H9 (cell line): ENCODE data around the gene CELF5. TPM values are rescaled to one million over a fixed set of nuclear protein-coding genes. Genes with fewer than 3 reads are reported as not detected.

Source experiments
- DNase-seq: peaks from one replicate; pipeline ENCODE4 v3.0.0-alpha.2; 2017
- H2AFZ ChIP-seq: one replicate; pipeline ENCODE4 v1.6.1; 2013; ENCODE audit warnings: mild to moderate bottlenecking, low read length, control low read depth, moderate library complexity
- H2AK5ac ChIP-seq: 2 replicates; pipeline ENCODE4 v1.6.1; 2013; ENCODE audit warnings: low read length, control low read depth, mixed read lengths; ENCODE audit not compliant: insufficient read length
- H2BK120ac ChIP-seq: one replicate; pipeline ENCODE4 v1.6.1; 2013; ENCODE audit warnings: low read depth, mild to moderate bottlenecking, low read length, control low read depth, inconsistent platforms; ENCODE audit not compliant: poor library complexity, severe bottlenecking
- H2BK12ac ChIP-seq: 2 replicates; pipeline ENCODE4 v1.6.1; 2013; ENCODE audit warnings: low read length, control low read depth, mixed read lengths, low read depth; ENCODE audit not compliant: insufficient read length
- H2BK15ac ChIP-seq: 2 replicates; pipeline ENCODE4 v1.6.1; 2013; ENCODE audit warnings: low read depth, low read length, control low read depth
- H2BK20ac ChIP-seq: one replicate; pipeline ENCODE4 v1.6.1; 2013; ENCODE audit warnings: low read depth, mild to moderate bottlenecking, low read length, control low read depth, inconsistent platforms; ENCODE audit not compliant: poor library complexity, severe bottlenecking
- H2BK5ac ChIP-seq: 2 replicates; pipeline ENCODE4 v1.6.1; 2013; ENCODE audit warnings: low read length, control low read depth, mixed read lengths; ENCODE audit not compliant: insufficient read length
- H3K14ac ChIP-seq: 2 replicates; pipeline ENCODE4 v1.6.1; 2013; ENCODE audit warnings: low read length, control low read depth; ENCODE audit not compliant: insufficient read depth
- H3K18ac ChIP-seq: 2 replicates; pipeline ENCODE4 v1.6.1; 2013; ENCODE audit warnings: low read depth, mild to moderate bottlenecking, mixed read lengths, low read length, control low read depth; ENCODE audit not compliant: insufficient read length
- H3K23ac ChIP-seq: 2 replicates; pipeline ENCODE4 v1.6.1; 2013; ENCODE audit warnings: low read length, control low read depth, mixed read lengths, low read depth; ENCODE audit not compliant: insufficient read length
- H3K23me2 ChIP-seq: 2 replicates; pipeline ENCODE4 v1.6.1; 2013; ENCODE audit warnings: low read depth, mild to moderate bottlenecking, mixed read lengths, low read length, control low read depth; ENCODE audit not compliant: insufficient read length, poor library complexity, severe bottlenecking
- H3K27ac ChIP-seq: 2 replicates; pipeline ENCODE4 v1.5.1; 2013; ENCODE audit warnings: low read length, control low read depth, mixed read lengths, low read depth; ENCODE audit not compliant: insufficient read length
- H3K27me3 ChIP-seq: 2 replicates; pipeline ENCODE4 v1.6.1; 2013; ENCODE audit warnings: low read length, control low read depth, inconsistent platforms; ENCODE audit not compliant: insufficient read depth
- H3K4ac ChIP-seq: 2 replicates; pipeline ENCODE4 v1.6.1; 2013; ENCODE audit warnings: low read depth, mild to moderate bottlenecking, control low read depth, inconsistent platforms, low read length, moderate library complexity
- H3K4me1 ChIP-seq: 2 replicates; pipeline ENCODE4 v1.6.1; 2013; ENCODE audit warnings: low read length, control low read depth, inconsistent platforms; ENCODE audit not compliant: insufficient read depth
- H3K4me2 ChIP-seq: 2 replicates; pipeline ENCODE4 v1.6.1; 2013; ENCODE audit warnings: low read length, control low read depth, mixed read lengths; ENCODE audit not compliant: insufficient read length, insufficient read depth
- H3K56ac ChIP-seq: 2 replicates; pipeline ENCODE4 v1.6.1; 2013; ENCODE audit warnings: low read depth, mild to moderate bottlenecking, mixed read lengths, low read length, control low read depth; ENCODE audit not compliant: insufficient read length
- H3K79me1 ChIP-seq: 2 replicates; pipeline ENCODE4 v1.6.1; 2013; ENCODE audit warnings: low read depth, mild to moderate bottlenecking, moderate library complexity, low read length, control low read depth, inconsistent platforms; ENCODE audit not compliant: insufficient read depth, poor library complexity, severe bottlenecking
- H3K79me2 ChIP-seq: 2 replicates; pipeline ENCODE4 v1.6.1; 2013; ENCODE audit warnings: low read length, control low read depth, inconsistent platforms; ENCODE audit not compliant: insufficient read depth
- H3K9ac ChIP-seq: 2 replicates; pipeline ENCODE4 v1.6.1; 2013; ENCODE audit warnings: low read length, control low read depth, mixed read lengths; ENCODE audit not compliant: insufficient read length; ENCODE audit errors: extremely low read depth
- H3K9me3 ChIP-seq: one replicate; pipeline ENCODE4 v1.6.1; 2013; ENCODE audit warnings: low read depth, low read length, inconsistent platforms; ENCODE audit not compliant: control insufficient read depth
- H3T11ph ChIP-seq: one replicate; pipeline ENCODE4 v1.6.1; 2013; ENCODE audit warnings: mild to moderate bottlenecking, low read length, control low read depth, inconsistent platforms
- H4K20me1 ChIP-seq: one replicate; pipeline ENCODE4 v1.6.1; 2013; ENCODE audit not compliant: control insufficient read depth, insufficient read length, insufficient read depth
- H4K5ac ChIP-seq: 2 replicates; pipeline ENCODE4 v1.6.1; 2013; ENCODE audit warnings: low read depth, mild to moderate bottlenecking, mixed read lengths, low read length, control low read depth; ENCODE audit not compliant: insufficient read length
- H4K8ac ChIP-seq: replicated peaks from 2 replicates; pipeline ENCODE4 v1.6.1; 2013; ENCODE audit warnings: low read length, control low read depth, mixed read lengths, low read depth; ENCODE audit not compliant: insufficient read length
- H4K91ac ChIP-seq: 2 replicates; pipeline ENCODE4 v1.6.1; 2013; ENCODE audit warnings: low read depth, mild to moderate bottlenecking, moderate library complexity, mixed read lengths, low read length, control low read depth; ENCODE audit not compliant: insufficient read length
- H3K27ac Mint-ChIP-seq, 3 experiments: 2 replicates in 2 of 3; 3 replicates in 1 of 3; pipeline ENCODE4 v1.8.0; 2020 to 2021; ENCODE audit warnings: mixed read lengths in 3 of 3, mild to moderate bottlenecking in 1 of 3, moderate library complexity in 1 of 3
- H3K27me3 Mint-ChIP-seq: 2 replicates; pipeline ENCODE4 v1.8.0; 2021; ENCODE audit warnings: low read depth, mild to moderate bottlenecking, moderate library complexity, mixed read lengths
- H3K36me3 Mint-ChIP-seq, 3 experiments: 2 replicates in 2 of 3; 3 replicates in 1 of 3; pipeline ENCODE4 v1.8.0; 2020 to 2021; ENCODE audit warnings: low read depth in 3 of 3, mixed read lengths in 3 of 3; ENCODE audit not compliant: insufficient read depth in 1 of 3
- H3K4me1 Mint-ChIP-seq, 2 experiments: 2 replicates each; pipeline ENCODE4 v1.8.0; 2020; ENCODE audit warnings: mixed read lengths in 2 of 2
- H3K4me3 Mint-ChIP-seq, 2 experiments: 2 replicates in 1 of 2; 3 replicates in 1 of 2; pipeline ENCODE4 v1.8.0; 2020 to 2021; ENCODE audit warnings: mild to moderate bottlenecking in 2 of 2, mixed read lengths in 2 of 2, moderate library complexity in 1 of 2
- H3K9me3 Mint-ChIP-seq, 2 experiments: 2 replicates in 1 of 2; 3 replicates in 1 of 2; pipeline ENCODE4 v1.8.0; 2020; ENCODE audit warnings: mild to moderate bottlenecking in 2 of 2, mixed read lengths in 2 of 2, moderate library complexity in 1 of 2
- WGBS: extraction: QIAGEN DNeasy Blood & Tissue Kit; methylation state at CpG from one replicate; pipeline ENCODE4 v1.1.7; 2013; ENCODE audit warnings: missing lambda C conversion rate, low lambda C conversion rate, mixed read lengths; ENCODE audit not compliant: insufficient read length; ENCODE audit errors: extremely low coverage; 5-methylcytosine and 5-hydroxymethylcytosine counted together
- total RNA-seq: library from RNA; stranded (reverse); gene quantifications from 2 replicates; pipeline ENCODE4 v1.2.1, GENCODE V29; 2021
- TF ChIP-seq, protein P1 (sequence below): fragments of 200-600 bp; sonication (generic); conservative IDR thresholded peaks from 3 replicates; pipeline ENCODE4 v1.8.0; 2021; ENCODE audit warnings: antibody characterized with exemption, mild to moderate bottlenecking

CELF5 gene
- total RNA-seq, 1 experiment from 2014 or later, result 4.8 TPM

DNA sequence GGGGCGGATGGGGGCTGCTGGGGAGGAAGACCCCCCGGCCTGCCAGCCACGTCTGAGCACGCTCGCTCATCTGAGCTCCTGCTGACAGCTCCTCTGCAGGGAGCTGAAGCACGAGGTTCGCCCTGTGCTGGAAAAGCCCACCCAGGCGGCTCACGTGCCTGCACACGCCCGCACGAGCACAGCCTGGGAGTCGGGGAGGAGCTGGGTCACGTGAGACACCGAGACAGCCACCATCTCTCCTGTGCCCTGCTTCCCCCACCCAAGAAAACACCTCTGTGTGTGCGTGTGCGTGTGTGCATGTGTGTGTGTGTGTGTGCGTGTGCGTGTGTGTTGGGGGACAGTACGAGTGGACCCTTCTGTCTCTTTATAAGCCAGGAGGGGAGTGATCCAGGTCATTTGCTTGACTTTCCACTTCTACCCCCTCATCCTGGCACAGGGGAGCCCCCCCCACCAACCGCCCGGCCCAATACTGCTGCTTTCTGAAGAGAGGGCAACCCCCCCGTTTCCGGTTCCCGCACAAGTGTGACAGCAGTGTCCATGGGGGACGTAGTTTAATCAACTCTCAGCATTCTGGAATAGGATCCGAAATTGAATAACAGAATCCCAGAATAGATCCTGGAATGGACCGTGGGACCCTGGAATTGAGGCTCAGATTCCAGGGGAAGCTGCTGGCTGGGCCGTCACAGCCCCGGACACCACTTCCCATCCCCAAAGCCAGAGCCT lies 42.5 kb downstream of the CELF5 start:
- no peak overlapping the region for H3T11ph ChIP-seq
- no peak overlapping the region for H2AFZ ChIP-seq
- H2BK5ac ChIP-seq, result no peak overlapping the region
- no peaks in the 10 kb centered on the region for H3K9me3 ChIP-seq
- Mint-ChIP-seq H3K27me3 (peaks cover 48% of the 10 kb centered on the region), H3K4me3 (no peak overlapping the region), H3K36me3 (no peaks in the 10 kb centered on the region; a peak in 2 of 7 replicates), H3K27ac (no peak overlapping the region), H3K4me1 (peaks cover 0 to 5% of the 10 kb centered on the region in 2 experiments; a peak in 1 of 4 replicates), H3K9me3 (peaks cover 3 to 8% of the 10 kb centered on the region in 2 experiments)
- no peak overlapping the region for H2BK15ac ChIP-seq
- no peaks in the 10 kb centered on the region for H3K4me1 ChIP-seq
- TF ChIP-seq, protein P1, sequence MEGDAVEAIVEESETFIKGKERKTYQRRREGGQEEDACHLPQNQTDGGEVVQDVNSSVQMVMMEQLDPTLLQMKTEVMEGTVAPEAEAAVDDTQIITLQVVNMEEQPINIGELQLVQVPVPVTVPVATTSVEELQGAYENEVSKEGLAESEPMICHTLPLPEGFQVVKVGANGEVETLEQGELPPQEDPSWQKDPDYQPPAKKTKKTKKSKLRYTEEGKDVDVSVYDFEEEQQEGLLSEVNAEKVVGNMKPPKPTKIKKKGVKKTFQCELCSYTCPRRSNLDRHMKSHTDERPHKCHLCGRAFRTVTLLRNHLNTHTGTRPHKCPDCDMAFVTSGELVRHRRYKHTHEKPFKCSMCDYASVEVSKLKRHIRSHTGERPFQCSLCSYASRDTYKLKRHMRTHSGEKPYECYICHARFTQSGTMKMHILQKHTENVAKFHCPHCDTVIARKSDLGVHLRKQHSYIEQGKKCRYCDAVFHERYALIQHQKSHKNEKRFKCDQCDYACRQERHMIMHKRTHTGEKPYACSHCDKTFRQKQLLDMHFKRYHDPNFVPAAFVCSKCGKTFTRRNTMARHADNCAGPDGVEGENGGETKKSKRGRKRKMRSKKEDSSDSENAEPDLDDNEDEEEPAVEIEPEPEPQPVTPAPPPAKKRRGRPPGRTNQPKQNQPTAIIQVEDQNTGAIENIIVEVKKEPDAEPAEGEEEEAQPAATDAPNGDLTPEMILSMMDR, result no peak
- no peaks in the 10 kb centered on the region; the same call in 1 of the 2 replicates for H3K27me3 ChIP-seq
- no peaks in the 10 kb centered on the region for H4K20me1 ChIP-seq
- H3K23me2 ChIP-seq, result no peaks in the 10 kb centered on the region
- H3K79me2 ChIP-seq, result no peaks in the 10 kb centered on the region
- H3K23ac ChIP-seq, result no peak overlapping the region
- no peak overlapping the region for H2BK20ac ChIP-seq
- no peak overlapping the region for H3K4me2 ChIP-seq
- H4K5ac ChIP-seq, result no peak overlapping the region
- H3K14ac ChIP-seq, result no peak overlapping the region
- H4K91ac ChIP-seq, result no peak overlapping the region
- no CpG with 5 or more reads among the region's 30 CpGs for WGBS
- no peak overlapping the region for H3K9ac ChIP-seq
- H3K56ac ChIP-seq, result no peak overlapping the region
- no peak overlapping the region for H2BK120ac ChIP-seq
- H3K79me1 ChIP-seq, result no peaks in the 10 kb centered on the region
- no peak for DNase-seq
- no peak overlapping the region for H2AK5ac ChIP-seq
- no peak overlapping the region for H3K4ac ChIP-seq
- no peak overlapping the region for H3K27ac ChIP-seq
- no peak overlapping the region for H4K8ac ChIP-seq
- H2BK12ac ChIP-seq, result no peak overlapping the region
- H3K18ac ChIP-seq, result no peak overlapping the region
